Aorta (tissue), 5 donors: ENCODE data around the gene EPB41L4A. TPM values are rescaled to one million over a fixed set of nuclear protein-coding genes. Genes with fewer than 3 reads are reported as not detected.

Experiments used
- ATAC-seq: fragments of 200-7000 bp; cut with Tn5 transposase; one replicate; pipeline ENCODE4 v1.9.1; 2022; ENCODE audit warnings: moderate library complexity; ENCODE audit not compliant: low FRiP score
- DNase-seq, 2 donors: peaks; one replicate each; pipeline ENCODE4 v3.0.0-alpha.2; 2020
- H3K27ac ChIP-seq, 2 donors: one replicate each; pipeline ENCODE4 v1.5.1; 2013; ENCODE audit warnings: low read length in 2 of 2, mild to moderate bottlenecking in 2 of 2, moderate library complexity in 2 of 2, control low read depth in 1 of 2, inconsistent platforms in 1 of 2, low read depth in 1 of 2
- H3K27me3 ChIP-seq, 2 donors: one replicate each; pipeline ENCODE4 v1.6.1; 2013; ENCODE audit warnings: control low read depth in 1 of 2, low read length in 1 of 2, mild to moderate bottlenecking in 1 of 2, moderate library complexity in 1 of 2; ENCODE audit not compliant: insufficient read depth in 2 of 2, control insufficient read depth in 1 of 2
- H3K36me3 ChIP-seq, 2 donors: one replicate each; pipeline ENCODE4 v1.6.1; 2013; ENCODE audit warnings: control low read depth in 1 of 2, low read length in 1 of 2, mild to moderate bottlenecking in 1 of 2; ENCODE audit not compliant: insufficient read depth in 2 of 2, control insufficient read depth in 1 of 2
- H3K4me1 ChIP-seq, 2 donors: one replicate each; pipeline ENCODE4 v1.6.1; 2013; ENCODE audit warnings: low read length in 2 of 2, control low read depth in 1 of 2, mild to moderate bottlenecking in 1 of 2, moderate library complexity in 1 of 2; ENCODE audit not compliant: insufficient read depth in 2 of 2, control insufficient read depth in 1 of 2
- H3K4me3 ChIP-seq, 2 donors: one replicate each; pipeline ENCODE4 v1.5.1; 2013; ENCODE audit warnings: low read length in 2 of 2, control low read depth in 1 of 2, mild to moderate bottlenecking in 1 of 2
- H3K9me3 ChIP-seq: one replicate; pipeline ENCODE4 v1.6.1; 2013; ENCODE audit warnings: mild to moderate bottlenecking, low read length; ENCODE audit not compliant: control insufficient read depth
- WGBS, 2 donors: extraction: QIAGEN DNeasy Blood & Tissue Kit; methylation state at CpG; one replicate each; pipeline ENCODE4 v1.1.7; 2013; 5-methylcytosine and 5-hydroxymethylcytosine counted together
- intact Hi-C, 2 donors: fragments of 100-400 bp; cut with DNase I; formaldehyde crosslinking; loops; one replicate each; pipeline versions ENCODE4 v1.14.2 to v1.15.0; 2022
- polyA plus RNA-seq, 2 donors: library from polyadenylated mRNA; stranded (reverse); fragments of 200-250 nt; gene quantifications; one replicate each; pipeline ENCODE4 v1.2.3, GENCODE V29; 2013
- total RNA-seq, 2 donors: library from RNA; stranded (reverse); fragmentation: NEBNext Ultra II Directional; extraction: Animal tissue kit (Norgen Biotek cat#: 25700); gene quantifications; one replicate each; pipeline ENCODE4 v1.2.1, GENCODE V29; 2021
- donor health status: healthy with polysubstance abuse.
- donor health status: Bipolar disorder and iron deficiency.
- donor health status: DM: no; HTN: no; CAD: no.
- donor health status: DM: no; HTN: no; CAD: no.
- donor health status: DM: yes; HTN: yes; CAD: no.

The EPB41L4A gene
- total and polyA plus RNA-seq, 4 donors: 4.4 to 39.3 (median 22.4) TPM

DNA sequence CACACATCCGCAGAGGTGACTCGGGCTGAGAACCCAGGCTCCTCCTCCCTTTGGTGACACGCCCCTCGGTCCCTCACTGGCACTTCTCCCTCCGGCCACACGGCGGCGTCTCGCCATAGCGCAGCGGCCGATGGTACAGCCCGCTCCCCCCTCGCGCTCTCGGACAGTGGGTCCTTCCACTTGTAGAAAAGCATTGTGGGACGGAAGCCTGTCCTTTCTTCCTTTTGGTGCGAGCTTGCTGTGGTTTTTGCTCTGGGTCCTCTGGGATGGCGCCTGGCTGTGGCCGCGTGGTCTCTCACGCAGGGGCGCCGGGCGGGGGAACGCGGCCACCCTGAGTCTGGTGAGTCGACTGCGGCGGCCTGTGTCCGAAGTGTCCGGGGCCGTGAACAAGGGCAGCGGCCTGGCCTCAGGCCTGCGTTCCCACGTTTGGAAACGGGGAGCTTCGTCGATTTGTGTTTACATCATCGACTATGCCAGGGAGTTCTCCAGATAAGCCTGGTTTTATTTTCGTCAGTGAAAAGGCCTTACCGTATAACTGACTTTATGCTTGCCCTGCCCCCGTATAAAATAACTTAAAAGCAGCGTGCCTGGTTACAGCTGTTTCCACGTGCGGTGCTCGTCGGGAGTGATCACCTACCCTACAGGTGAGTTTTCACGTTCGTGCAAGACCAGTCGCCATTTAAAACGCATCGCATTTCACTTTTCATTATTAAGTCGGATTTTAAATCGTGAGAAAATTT is 258.3 kb downstream of the EPB41L4A start:
- WGBS, 2 donors: 0% methylated on average over 55 of the region's 55 CpGs
- peak; percentile 98 for ATAC-seq
- intact Hi-C loops: no loop called here

DNA sequence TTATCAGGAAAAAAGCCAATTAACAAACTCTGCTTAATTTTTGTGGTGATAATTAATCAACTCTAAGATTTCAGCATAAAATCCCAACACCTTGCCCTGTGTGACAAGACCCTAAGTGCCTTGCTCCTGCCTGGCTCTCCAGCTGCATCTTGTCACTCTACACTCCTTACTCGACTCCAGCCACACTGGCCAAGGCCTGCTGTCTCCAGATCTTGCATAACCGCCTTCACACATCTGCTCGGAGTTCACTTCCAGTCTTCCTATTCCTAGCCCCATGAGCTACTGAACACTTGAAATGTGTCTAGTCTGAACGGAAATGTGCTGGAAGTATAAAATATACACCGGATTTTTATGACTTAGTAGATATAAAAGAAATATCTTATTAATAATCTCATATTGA is 259.6 kb downstream of the EPB41L4A start:
- Histone ChIP-seq H3K27me3 (no peaks in the 10 kb centered on the region), H3K4me3 (no peak overlapping the region), H3K4me1 (peaks cover 0 to 3% of the 10 kb centered on the region in 2 donors), H3K36me3 (peaks cover 2 to 3% of the 10 kb centered on the region in 2 donors), H3K9me3 (no peaks in the 10 kb centered on the region), H3K27ac (no peak overlapping the region)
- intact Hi-C loops: loop anchor here in 1 of 2 donors (10.0 kb wide), 1 partner anchor 995 kb away; no protein-coding TSS in a partner anchor
- no peak for DNase-seq
- ATAC-seq: no peak
- 64 to 67% methylated on average over 5 of the region's 5 CpGs for WGBS, 2 donors

More for the DNA sequence above, 258.3 kb downstream of the EPB41L4A start:
- DNase-seq: peak; percentile 94 to 97
- no peaks in the 10 kb centered on the region for H3K27me3 ChIP-seq
- H3K27ac ChIP-seq: peak overlapping the region in 1 of 2 donors; percentile 30
- H3K9me3 ChIP-seq: no peaks in the 10 kb centered on the region
- H3K4me1 ChIP-seq: peaks cover 0 to 3% of the 10 kb centered on the region in 2 donors
- peak overlapping the region; percentile 65 to 85 for H3K4me3 ChIP-seq
- peaks cover 2 to 3% of the 10 kb centered on the region in 2 donors for H3K36me3 ChIP-seq

GRCh38 chr5:112156211-112156610 is 262.9 kb downstream of the EPB41L4A start:
- 86% methylated on average over 3 of the region's 3 CpGs for WGBS, 2 donors
- intact Hi-C loops: loop anchor here in 1 of 2 donors (10.0 kb wide), 1 partner anchor 991 kb away; no protein-coding TSS in a partner anchor

GRCh38 chr5:112154940-112155686 is 264.0 kb downstream of the EPB41L4A start:
- intact Hi-C loops: loop anchor here in 1 of 2 donors (10.0 kb wide), 1 partner anchor 990 kb away; no protein-coding TSS in a partner anchor
- DNase-seq (no peak), ATAC-seq (no peak)
- H3K4me1 ChIP-seq: no peaks in the 10 kb centered on the region
- no peaks in the 10 kb centered on the region for H3K36me3 ChIP-seq
- no peak overlapping the region for H3K27ac ChIP-seq
- H3K9me3 ChIP-seq: no peaks in the 10 kb centered on the region
- no peaks in the 10 kb centered on the region for H3K27me3 ChIP-seq
- no peak overlapping the region for H3K4me3 ChIP-seq

More at GRCh38 chr5:112156211-112156610, 262.9 kb downstream of the EPB41L4A start:
- Histone ChIP-seq H3K27ac (no peak overlapping the region), H3K4me3 (no peak overlapping the region), H3K36me3 (no peaks in the 10 kb centered on the region), H3K4me1 (no peaks in the 10 kb centered on the region), H3K27me3 (no peaks in the 10 kb centered on the region), H3K9me3 (no peaks in the 10 kb centered on the region)
- DNase-seq: no peak
- ATAC-seq: no peak

DNA sequence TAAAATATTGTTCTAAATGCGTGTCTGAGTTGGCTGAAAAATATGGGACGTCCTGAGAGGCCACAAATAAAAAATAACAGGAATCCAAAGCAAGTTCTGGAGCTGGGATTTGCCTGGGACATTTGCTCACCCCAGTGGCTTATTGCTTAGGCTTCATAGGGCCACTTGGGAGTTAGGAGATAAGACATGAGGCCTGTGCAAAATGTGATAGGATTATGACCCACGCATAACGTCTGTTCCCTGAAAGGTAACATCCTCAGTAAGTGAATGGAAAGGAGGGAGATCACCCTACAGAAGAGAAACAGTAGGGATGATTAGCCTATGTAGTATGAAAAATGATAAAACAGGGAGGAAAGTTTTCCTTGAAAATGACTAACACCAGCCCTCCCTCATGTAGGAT is 269.4 kb downstream of the EPB41L4A start:
- 71 to 81% methylated on average over 4 of the region's 4 CpGs for WGBS, 2 donors
- Histone ChIP-seq H3K9me3 (no peaks in the 10 kb centered on the region), H3K36me3 (no peaks in the 10 kb centered on the region), H3K4me1 (peaks cover 0 to 1% of the 10 kb centered on the region in 2 donors), H3K27ac (no peak overlapping the region), H3K4me3 (no peak overlapping the region), H3K27me3 (no peaks in the 10 kb centered on the region)
- intact Hi-C loops: loop anchor here (5.0 to 10.0 kb wide), 5 partner anchors 285 to 992 kb away; partner anchors contain the start of gene NREP (in 1 of the 2)
- DNase-seq (no peak), ATAC-seq (no peak)

DNA sequence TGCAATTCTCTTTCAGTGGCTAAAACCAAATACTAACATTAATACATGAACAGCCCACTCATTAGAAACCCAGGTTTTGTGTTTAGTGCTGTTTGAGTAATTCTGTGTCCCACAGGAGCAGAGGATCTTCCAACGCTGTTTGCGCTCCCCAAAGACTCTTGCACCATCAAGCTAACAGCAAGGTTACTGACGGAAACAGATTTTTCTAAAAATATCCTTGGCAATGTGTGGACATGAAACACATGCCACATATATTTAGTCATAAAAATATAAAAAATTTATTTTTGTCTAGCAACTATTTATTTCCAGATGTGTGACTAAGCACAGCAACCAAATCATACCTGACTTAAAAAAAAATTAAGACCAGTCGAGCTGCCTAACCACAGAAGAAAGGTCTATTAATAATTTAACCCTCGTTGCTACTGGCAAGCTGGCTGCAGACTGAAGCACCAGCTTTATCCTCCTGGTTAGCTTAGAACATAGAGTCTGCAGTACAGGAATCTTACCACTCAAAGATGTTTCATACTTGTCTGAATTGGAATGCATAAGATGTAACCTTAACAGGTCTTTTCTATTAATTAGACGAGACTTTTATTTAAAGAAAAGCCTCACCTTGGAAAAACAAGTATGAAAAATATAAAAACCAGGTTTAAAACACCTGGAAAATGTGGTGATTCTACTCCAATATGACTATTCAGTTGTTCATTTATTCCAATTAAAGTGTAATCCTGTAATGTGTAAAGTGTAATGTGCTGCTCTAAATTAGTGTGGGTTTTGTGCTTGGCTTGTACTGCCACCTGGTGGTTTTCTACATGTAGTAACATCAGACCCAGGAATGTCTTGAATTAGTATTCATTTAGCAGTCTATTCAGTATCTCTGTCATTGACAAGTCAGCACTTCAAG is 272.5 kb downstream of the EPB41L4A start:
- Histone ChIP-seq H3K36me3 (no peaks in the 10 kb centered on the region), H3K27ac (no peak overlapping the region), H3K4me1 (peaks cover 0 to 1% of the 10 kb centered on the region in 2 donors), H3K9me3 (no peaks in the 10 kb centered on the region), H3K27me3 (no peaks in the 10 kb centered on the region), H3K4me3 (no peak overlapping the region)
- intact Hi-C loops: loop anchor here (1.0 to 10.0 kb wide), 5 partner anchors 282 to 989 kb away; partner anchors contain the start of gene NREP (in 1 of the 2)
- DNase-seq (peak in 1 of 2 donors; percentile 59), ATAC-seq (peak; percentile 93)
- 3 to 8% methylated on average over 6 of the region's 6 CpGs for WGBS, 2 donors

DNA sequence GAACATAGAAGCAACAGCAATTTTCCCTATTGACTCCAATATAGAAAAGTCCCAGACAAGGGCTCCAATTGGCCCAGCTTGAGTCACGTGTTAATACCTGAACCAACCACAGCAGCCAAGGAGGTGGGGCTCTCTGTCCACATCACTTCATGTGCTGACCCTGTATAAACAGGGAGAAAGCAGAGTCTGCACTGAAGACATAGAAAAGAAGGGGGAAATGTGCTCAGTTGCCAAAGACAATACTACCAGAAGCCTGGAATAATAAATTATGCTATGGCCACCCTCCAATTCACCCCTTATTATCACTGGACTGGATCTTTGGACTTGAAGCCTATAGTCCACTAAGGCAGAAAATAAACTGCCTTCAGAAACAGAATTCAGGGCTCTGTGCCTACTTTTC is 275.4 kb downstream of the EPB41L4A start:
- DNase-seq (no peak), ATAC-seq (no peak)
- no peak overlapping the region for H3K27ac ChIP-seq
- H3K4me1 ChIP-seq: peaks cover 0 to 1% of the 10 kb centered on the region in 2 donors
- H3K9me3 ChIP-seq: no peaks in the 10 kb centered on the region
- no peaks in the 10 kb centered on the region for H3K27me3 ChIP-seq
- no peaks in the 10 kb centered on the region for H3K36me3 ChIP-seq
- H3K4me3 ChIP-seq: no peak overlapping the region
- intact Hi-C loops: loop anchor here in 1 of 2 donors (5.0 to 10.0 kb wide), 2 partner anchors 279 to 406 kb away; no protein-coding TSS in a partner anchor
- WGBS, 2 donors: 11 to 24% methylated on average over 1 of the region's 1 CpG

DNA sequence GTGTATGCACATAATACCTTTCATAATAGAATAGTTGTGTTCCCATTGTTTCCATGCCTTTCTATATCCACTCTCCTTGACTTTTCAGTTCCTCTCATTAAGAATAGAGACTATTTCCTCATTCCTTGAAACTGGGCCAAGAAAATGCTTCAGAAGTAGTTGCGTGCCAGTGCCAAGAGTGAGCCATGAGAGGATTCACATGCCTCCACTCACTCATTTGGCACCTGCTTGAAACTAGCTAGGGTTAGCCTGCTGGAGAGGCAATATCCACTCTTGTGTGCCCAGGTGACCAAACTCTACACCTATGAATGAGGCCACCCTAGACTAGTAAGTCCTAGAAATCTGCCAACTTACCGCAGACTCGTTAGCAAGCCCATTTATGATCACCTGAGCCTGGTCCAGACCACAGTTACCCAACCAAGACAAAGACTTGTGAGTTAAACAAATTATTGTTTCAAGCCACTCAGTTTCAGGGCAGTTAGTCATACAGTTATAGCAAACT is 276.3 kb downstream of the EPB41L4A start:
- Histone ChIP-seq H3K27me3 (no peaks in the 10 kb centered on the region), H3K4me3 (no peak overlapping the region), H3K27ac (no peak overlapping the region), H3K4me1 (peaks cover 0 to 1% of the 10 kb centered on the region in 2 donors), H3K36me3 (no peaks in the 10 kb centered on the region), H3K9me3 (no peaks in the 10 kb centered on the region)
- no peak for ATAC-seq
- intact Hi-C loops: loop anchor here in 1 of 2 donors (5.0 to 10.0 kb wide), 2 partner anchors 278 to 406 kb away; no protein-coding TSS in a partner anchor
- WGBS, 2 donors: 65 to 67% methylated on average over 3 of the region's 3 CpGs
- no peak for DNase-seq
